ENCODE data around the gene RHO.

- TF ChIP-seq, protein P1, sequence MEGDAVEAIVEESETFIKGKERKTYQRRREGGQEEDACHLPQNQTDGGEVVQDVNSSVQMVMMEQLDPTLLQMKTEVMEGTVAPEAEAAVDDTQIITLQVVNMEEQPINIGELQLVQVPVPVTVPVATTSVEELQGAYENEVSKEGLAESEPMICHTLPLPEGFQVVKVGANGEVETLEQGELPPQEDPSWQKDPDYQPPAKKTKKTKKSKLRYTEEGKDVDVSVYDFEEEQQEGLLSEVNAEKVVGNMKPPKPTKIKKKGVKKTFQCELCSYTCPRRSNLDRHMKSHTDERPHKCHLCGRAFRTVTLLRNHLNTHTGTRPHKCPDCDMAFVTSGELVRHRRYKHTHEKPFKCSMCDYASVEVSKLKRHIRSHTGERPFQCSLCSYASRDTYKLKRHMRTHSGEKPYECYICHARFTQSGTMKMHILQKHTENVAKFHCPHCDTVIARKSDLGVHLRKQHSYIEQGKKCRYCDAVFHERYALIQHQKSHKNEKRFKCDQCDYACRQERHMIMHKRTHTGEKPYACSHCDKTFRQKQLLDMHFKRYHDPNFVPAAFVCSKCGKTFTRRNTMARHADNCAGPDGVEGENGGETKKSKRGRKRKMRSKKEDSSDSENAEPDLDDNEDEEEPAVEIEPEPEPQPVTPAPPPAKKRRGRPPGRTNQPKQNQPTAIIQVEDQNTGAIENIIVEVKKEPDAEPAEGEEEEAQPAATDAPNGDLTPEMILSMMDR (IDR thresholded peaks at IDR 0.05): no peak
- TF ChIP-seq POLR2AphosphoS5 (IDR thresholded peaks at IDR 0.05; ENCODE audit: low read depth, low read length) (no peak), SIN3A (IDR thresholded peaks at IDR 0.05; ENCODE audit: borderline replicate concordance, insufficient read depth, low read depth, low read length) (no peak)
Measured at GRCh38 chr3:129536374-129536667, 7.9 kb downstream of the RHO start.

Measured in Panc1 (cell line).